Astrocyte of the cerebellum (primary cell): ENCODE data around the gene PPP3CA.
A peak's percentile ranks its signal among the peaks of the same experiment; 100 is the strongest.
"Not testable (repeated sequence)": the region's sequence is repeated elsewhere in the genome, so short reads cannot be mapped to it uniquely, and the experiment has no call there.

Source experiments
- DNase-seq: peaks from one replicate; pipeline ENCODE4 v3.0.0-alpha.2; 2011; ENCODE audit warnings: low read depth
- H3K4me3 ChIP-seq: 2 replicates; pipeline ENCODE4 v1.5.1; 2011; ENCODE audit warnings: mild to moderate bottlenecking, low read depth, low read length, moderate library complexity
- CTCF ChIP-seq: IDR thresholded peaks from 2 replicates; pipeline ENCODE4 v1.5.1; 2012; ENCODE audit warnings: low read length, low read depth, moderate library complexity, mild to moderate bottlenecking; ENCODE audit errors: missing control alignments
- in situ Hi-C: cut with HindIII; loops from 2 replicates; pipeline ENCODE4 v1.10.0; 2017; ENCODE audit warnings: low sequenced_read_pairs

PPP3CA gene

GRCh38 chr4:101240099-101240498, 107.2 kb downstream of the PPP3CA start:
- in situ Hi-C loops, result no loop called here
- H3K4me3 ChIP-seq, result no peak overlapping the region
- no peak for DNase-seq
- TF ChIP-seq CTCF, result no peak

- no peak for TF ChIP-seq CTCF
- in situ Hi-C loops, result no loop called here
- H3K4me3 ChIP-seq, result no peak overlapping the region
- DNase-seq, result no peak
These were observed 107.7 kb downstream of the PPP3CA start for GRCh38 chr4:101239665-101240064.

- no peak overlapping the region for H3K4me3 ChIP-seq
- in situ Hi-C loops, result no loop called here
- TF ChIP-seq CTCF, result no peak
- DNase-seq, result no peak
These were observed 108.6 kb downstream of the PPP3CA start for GRCh38 chr4:101238706-101239105.

- in situ Hi-C loops, result no loop called here
- H3K4me3 ChIP-seq, result no peak overlapping the region
- no peak for DNase-seq
- no peak for TF ChIP-seq CTCF
These were observed 109.6 kb downstream of the PPP3CA start for GRCh38 chr4:101237773-101238172.

GRCh38 chr4:101236097-101236496, 111.2 kb downstream of the PPP3CA start:
- no peak overlapping the region for H3K4me3 ChIP-seq
- no peak for TF ChIP-seq CTCF
- in situ Hi-C loops, result no loop called here
- no peak for DNase-seq

GRCh38 chr4:101234141-101234540, 113.2 kb downstream of the PPP3CA start:
- H3K4me3 ChIP-seq, in situ Hi-C loops, DNase-seq: not testable (repeated sequence)

- no peak for TF ChIP-seq CTCF
- no peak overlapping the region for H3K4me3 ChIP-seq
- in situ Hi-C loops, result no loop called here
- DNase-seq, result peak; percentile 79
These were observed 115.1 kb downstream of the PPP3CA start for GRCh38 chr4:101232074-101232776.
